HEK293T (cell line): ENCODE data around the gene TTC7B.

Source experiments
- ARNT ChIP-seq: fragments of 450-650 bp; IDR thresholded peaks from 2 replicates; pipeline ENCODE4 v1.6.1; 2017; ENCODE audit warnings: mild to moderate bottlenecking
- BHLHE40 ChIP-seq: fragments of 450-650 bp; IDR thresholded peaks from 2 replicates; pipeline ENCODE4 v1.6.1; 2016; ENCODE audit warnings: mild to moderate bottlenecking, moderate library complexity, borderline replicate concordance
- FOXA1 ChIP-seq: fragments of 450-650 bp; IDR thresholded peaks from 2 replicates; pipeline ENCODE4 v1.6.1; 2016; ENCODE audit warnings: mild to moderate bottlenecking
- FOXM1 ChIP-seq: fragments of 450-650 bp; IDR thresholded peaks from 2 replicates; pipeline ENCODE4 v1.6.1; 2017; ENCODE audit warnings: mild to moderate bottlenecking, borderline replicate concordance
- HDGF ChIP-seq: fragments of 450-650 bp; IDR thresholded peaks from 2 replicates; pipeline ENCODE4 v1.6.1; 2017; ENCODE audit warnings: antibody characterized with exemption, borderline replicate concordance
- L3MBTL2 ChIP-seq: fragments of 450-650 bp; conservative IDR thresholded peaks from 2 replicates; pipeline ENCODE4 v1.6.1; 2016; ENCODE audit warnings: mild to moderate bottlenecking
- SP1 ChIP-seq: fragments of 450-650 bp; IDR thresholded peaks from 2 replicates; pipeline ENCODE4 v1.6.1; 2017
- TARDBP ChIP-seq: fragments of 450-650 bp; IDR thresholded peaks from 2 replicates; pipeline ENCODE4 v1.6.1; 2016

- TF ChIP-seq ARNT: no peak
- TF ChIP-seq SP1: no peak
- no peak for TF ChIP-seq FOXA1
- TF ChIP-seq HDGF: no peak
- TF ChIP-seq BHLHE40: no peak
- TF ChIP-seq FOXM1: no peak
- no peak for TF ChIP-seq TARDBP
- no peak for TF ChIP-seq L3MBTL2
These were observed 237.1 kb downstream of the TTC7B start for GRCh38 chr14:90579088-90579487.
